AG09319 (cell line): Measurements from ENCODE around the gene NUDT1.

Experiments
- DNase-seq: peaks from one replicate; pipeline ENCODE4 v3.0.0-alpha.2; 2010; ENCODE audit warnings: low read depth; ENCODE audit errors: extremely low read depth
- TF ChIP-seq, protein P1 (sequence below): IDR thresholded peaks from 2 replicates; pipeline ENCODE4 v1.5.1; 2011; ENCODE audit warnings: low read depth, mild to moderate bottlenecking, inconsistent platforms, low read length, moderate library complexity

Gene NUDT1

DNA sequence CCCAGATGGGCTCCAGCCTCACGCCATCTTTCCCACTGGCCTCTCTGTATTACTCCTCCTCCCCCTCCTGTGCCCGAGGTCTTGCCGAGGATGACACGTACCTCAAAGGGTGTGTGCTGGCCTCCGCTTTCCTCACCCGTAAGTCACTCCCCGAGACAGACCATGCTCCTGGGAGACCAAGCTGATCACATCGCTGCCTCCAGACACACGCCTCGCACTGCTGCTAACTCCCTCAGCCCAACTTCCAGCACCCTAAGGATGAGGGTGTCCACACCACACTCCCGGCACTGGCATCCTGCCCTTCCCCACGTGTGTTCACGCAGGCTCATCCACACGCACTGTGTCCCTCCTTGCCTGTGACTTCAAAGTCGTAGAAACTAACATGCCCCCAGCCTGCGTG lies 33.3 kb upstream of the NUDT1 start:
- TF ChIP-seq, protein P1, sequence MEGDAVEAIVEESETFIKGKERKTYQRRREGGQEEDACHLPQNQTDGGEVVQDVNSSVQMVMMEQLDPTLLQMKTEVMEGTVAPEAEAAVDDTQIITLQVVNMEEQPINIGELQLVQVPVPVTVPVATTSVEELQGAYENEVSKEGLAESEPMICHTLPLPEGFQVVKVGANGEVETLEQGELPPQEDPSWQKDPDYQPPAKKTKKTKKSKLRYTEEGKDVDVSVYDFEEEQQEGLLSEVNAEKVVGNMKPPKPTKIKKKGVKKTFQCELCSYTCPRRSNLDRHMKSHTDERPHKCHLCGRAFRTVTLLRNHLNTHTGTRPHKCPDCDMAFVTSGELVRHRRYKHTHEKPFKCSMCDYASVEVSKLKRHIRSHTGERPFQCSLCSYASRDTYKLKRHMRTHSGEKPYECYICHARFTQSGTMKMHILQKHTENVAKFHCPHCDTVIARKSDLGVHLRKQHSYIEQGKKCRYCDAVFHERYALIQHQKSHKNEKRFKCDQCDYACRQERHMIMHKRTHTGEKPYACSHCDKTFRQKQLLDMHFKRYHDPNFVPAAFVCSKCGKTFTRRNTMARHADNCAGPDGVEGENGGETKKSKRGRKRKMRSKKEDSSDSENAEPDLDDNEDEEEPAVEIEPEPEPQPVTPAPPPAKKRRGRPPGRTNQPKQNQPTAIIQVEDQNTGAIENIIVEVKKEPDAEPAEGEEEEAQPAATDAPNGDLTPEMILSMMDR = no peak
- DNase-seq = no peak

DNA sequence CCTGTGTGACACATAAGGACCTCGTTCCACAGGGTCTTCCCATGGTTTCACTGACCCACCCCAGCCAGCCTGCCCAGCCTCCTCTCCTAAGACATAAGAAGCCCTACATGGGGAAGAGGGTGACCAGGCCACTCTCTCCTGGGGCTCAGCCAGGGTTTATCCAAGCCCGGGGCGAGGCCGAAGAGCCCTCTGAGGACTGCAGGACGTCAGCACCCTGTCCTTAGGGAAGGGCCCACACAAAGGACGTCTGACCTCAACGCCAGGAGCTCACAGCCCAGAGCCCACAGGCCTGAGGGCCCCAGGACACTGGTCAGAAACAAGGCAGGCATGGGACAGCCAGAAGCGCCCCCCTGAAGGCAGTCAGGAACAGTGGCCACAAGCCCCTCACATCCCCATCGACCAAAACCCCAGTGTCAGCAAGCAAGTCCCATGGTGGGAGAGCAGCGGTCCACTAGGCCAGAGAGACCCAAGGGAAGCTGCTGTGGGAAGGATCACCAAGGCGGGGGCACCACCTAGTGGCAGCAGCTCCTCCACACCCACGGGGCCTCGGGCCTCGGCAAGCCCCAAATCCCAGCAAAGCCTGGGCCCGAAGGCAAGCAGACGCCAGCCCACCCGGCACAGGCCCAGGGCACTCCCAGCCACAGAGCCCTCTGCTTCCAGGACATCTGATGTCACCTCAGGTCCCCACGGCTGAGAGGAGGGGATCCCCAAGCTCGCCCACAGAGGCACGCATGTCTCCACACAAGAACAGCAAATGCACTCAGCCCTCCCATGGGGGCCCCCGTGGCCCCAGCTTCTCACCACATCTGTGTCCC lies 32.7 kb upstream of the NUDT1 start:
- TF ChIP-seq, protein P1 = peak; percentile 86
- peak; percentile 45 for DNase-seq

- TF ChIP-seq, protein P1 = no peak
- DNase-seq = no peak
These were observed 32.1 kb upstream of the NUDT1 start for GRCh38 chr7:2209961-2210323.

GRCh38 chr7:2210551-2211258 lies 31.3 kb upstream of the NUDT1 start:
- no peak for DNase-seq

DNA sequence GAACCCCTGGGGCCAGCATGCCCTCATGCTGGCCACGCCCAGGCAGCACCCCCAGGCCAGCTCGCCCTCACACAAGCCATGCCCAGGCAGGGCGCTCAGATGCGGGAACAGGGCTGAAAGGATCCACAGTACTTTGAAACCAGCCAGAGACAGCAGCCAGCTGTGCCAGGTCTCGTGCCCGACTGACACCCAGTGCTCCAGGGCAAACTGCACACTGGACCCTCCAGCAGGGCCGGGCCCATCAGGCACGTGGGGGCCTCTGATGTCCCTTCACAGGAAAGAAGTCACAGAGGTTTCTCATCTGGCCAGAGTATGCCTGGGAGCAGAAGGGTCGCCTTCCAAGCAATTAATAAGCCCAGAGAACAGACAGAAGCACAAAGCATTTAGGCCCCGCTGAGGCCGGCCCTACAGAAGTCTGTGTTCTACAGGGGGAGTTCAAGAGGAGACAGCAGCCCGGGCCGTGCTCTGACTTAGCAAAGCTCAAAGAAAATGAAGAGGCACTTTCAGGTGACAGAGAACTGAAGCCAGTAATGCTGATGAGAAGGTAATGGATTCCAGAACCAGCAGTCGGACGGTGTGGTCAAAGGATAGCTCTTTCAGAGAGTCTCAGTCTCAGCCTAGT lies 30.7 kb upstream of the NUDT1 start:
- no peak for DNase-seq
- TF ChIP-seq, protein P1 = no peak

More at GRCh38 chr7:2210551-2211258, 31.3 kb upstream of the NUDT1 start:
- TF ChIP-seq, protein P1 = no peak

GRCh38 chr7:2211926-2212325 lies 30.1 kb upstream of the NUDT1 start:
- TF ChIP-seq, protein P1 = no peak
- no peak for DNase-seq

DNA sequence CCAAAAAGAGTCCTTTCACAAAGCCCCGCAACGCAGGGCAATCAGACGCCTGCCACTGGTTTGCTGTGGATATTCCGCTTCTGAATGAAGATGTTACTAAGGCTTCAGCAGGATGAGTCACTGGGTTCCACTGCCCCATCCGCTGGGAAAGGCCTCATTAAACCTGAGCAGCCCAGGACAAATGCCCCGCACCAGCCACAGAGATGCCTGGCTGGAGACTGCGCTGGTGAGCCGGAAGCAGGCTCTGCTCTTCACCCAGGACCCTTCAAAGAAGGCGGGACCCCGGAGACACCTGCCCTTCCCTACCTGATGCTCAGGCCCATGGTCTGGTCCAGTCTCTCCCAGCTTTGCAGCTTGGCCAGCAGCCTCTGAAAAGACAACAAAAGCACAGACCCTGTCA lies 29.1 kb upstream of the NUDT1 start:
- DNase-seq = no peak
- TF ChIP-seq, protein P1 = no peak
